ENCODE results near the gene PEX12.

- TF ChIP-seq CTCF (conservative IDR thresholded peaks at IDR 0.05; ENCODE audit: low read depth, low read length), result no peak
- no peak for TF ChIP-seq EZH2phosphoT487 (IDR thresholded peaks at IDR 0.05; ENCODE audit: borderline replicate concordance, low read length)
- no peak for TF ChIP-seq EZH2 (IDR thresholded peaks at IDR 0.05; ENCODE audit: low read length, unreplicated experiment)
Observed at GRCh38 chr17:35627417-35627816, 49.0 kb upstream of the PEX12 start.
